ENCODE results near the gene RIN3.

DNA sequence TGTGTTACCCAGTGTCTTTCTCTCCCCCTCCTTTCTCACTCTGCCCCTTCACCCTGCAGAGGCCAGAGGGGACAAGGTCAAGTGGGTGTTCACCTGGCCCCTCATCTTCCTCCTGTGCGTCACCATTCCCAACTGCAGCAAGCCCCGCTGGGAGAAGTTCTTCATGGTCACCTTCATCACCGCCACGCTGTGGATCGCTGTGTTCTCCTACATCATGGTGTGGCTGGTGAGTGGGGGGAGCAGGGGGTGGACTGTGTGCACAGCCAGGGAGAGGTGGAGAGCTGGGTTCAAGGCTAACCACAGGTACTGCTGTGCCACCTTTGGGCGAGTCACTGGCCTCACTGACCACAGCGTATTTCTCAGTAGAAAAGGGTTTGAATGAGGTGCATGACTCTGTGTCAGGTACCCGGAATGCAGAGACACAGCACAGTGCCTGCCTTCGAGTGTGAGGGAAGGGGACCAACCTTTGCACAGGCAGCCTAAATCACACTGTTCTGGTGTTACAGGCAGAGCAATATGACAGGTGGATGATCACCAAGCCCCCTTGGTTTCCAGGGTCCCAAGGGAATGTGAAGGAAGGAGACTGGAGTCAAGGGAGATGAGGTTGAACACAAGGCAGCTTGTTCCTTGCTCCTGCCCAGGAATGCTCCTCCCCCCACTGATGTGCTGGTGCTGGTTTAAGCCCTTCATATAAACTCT lies 30.8 kb upstream of the RIN3 start:
- TF ChIP-seq, protein P1, sequence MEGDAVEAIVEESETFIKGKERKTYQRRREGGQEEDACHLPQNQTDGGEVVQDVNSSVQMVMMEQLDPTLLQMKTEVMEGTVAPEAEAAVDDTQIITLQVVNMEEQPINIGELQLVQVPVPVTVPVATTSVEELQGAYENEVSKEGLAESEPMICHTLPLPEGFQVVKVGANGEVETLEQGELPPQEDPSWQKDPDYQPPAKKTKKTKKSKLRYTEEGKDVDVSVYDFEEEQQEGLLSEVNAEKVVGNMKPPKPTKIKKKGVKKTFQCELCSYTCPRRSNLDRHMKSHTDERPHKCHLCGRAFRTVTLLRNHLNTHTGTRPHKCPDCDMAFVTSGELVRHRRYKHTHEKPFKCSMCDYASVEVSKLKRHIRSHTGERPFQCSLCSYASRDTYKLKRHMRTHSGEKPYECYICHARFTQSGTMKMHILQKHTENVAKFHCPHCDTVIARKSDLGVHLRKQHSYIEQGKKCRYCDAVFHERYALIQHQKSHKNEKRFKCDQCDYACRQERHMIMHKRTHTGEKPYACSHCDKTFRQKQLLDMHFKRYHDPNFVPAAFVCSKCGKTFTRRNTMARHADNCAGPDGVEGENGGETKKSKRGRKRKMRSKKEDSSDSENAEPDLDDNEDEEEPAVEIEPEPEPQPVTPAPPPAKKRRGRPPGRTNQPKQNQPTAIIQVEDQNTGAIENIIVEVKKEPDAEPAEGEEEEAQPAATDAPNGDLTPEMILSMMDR (IDR thresholded peaks at IDR 0.05; ENCODE audit: low read depth, low read length) = no peak
- no peak for TF ChIP-seq POLR2A (IDR thresholded peaks at IDR 0.05; ENCODE audit: extremely low read depth, insufficient read length)

Measured in NB4 (cell line).